PFSK-1 (cell line): ENCODE measurements around the gene FBLIM1.

Experiments
- FOXP2 ChIP-seq: optimal IDR thresholded peaks from 2 replicates; pipeline ENCODE3; 2011; ENCODE audit warnings: borderline replicate concordance, control low read depth, inconsistent platforms; ENCODE audit not compliant: insufficient read depth; ENCODE audit errors: extremely low read length, extremely low read depth
- POLR2AphosphoS5 ChIP-seq: IDR thresholded peaks from 2 replicates; pipeline ENCODE4 v1.6.1; 2012; ENCODE audit warnings: low read depth, mild to moderate bottlenecking, control low read depth, low read length, moderate library complexity
- REST ChIP-seq, 2 experiments: IDR thresholded peaks; 2 replicates each; pipeline versions ENCODE4 v1.6.1 to v1.8.0; 2011 to 2012; ENCODE audit warnings: low read depth in 2 of 2, low read length in 2 of 2, control low read depth in 1 of 2, inconsistent platforms in 1 of 2, mild to moderate bottlenecking in 1 of 2, moderate library complexity in 1 of 2; ENCODE audit not compliant: insufficient read depth in 1 of 2
- SIN3A ChIP-seq: IDR thresholded peaks from 2 replicates; pipeline ENCODE4 v1.6.1; 2012; ENCODE audit warnings: mild to moderate bottlenecking, low read length, moderate library complexity, borderline replicate concordance; ENCODE audit not compliant: insufficient read depth
- TAF1 ChIP-seq: IDR thresholded peaks from 2 replicates; pipeline ENCODE4 v1.6.1; 2012; ENCODE audit warnings: low read length, control low read depth, borderline replicate concordance; ENCODE audit not compliant: insufficient read depth

GRCh38 chr1:15727424-15727823 lies 31.2 kb upstream of the FBLIM1 start:
- TF ChIP-seq REST (IDR thresholded peaks at IDR 0.05; ENCODE audit: insufficient read depth in 1 of 2, low read depth in 2 of 2, low read length in 2 of 2), result no peak
- no peak for TF ChIP-seq POLR2AphosphoS5
- TF ChIP-seq TAF1, result no peak
- TF ChIP-seq SIN3A, result no peak
- TF ChIP-seq FOXP2, result no peak
